K562 (cell line): ENCODE data around the gene ETV2. TPM values are rescaled to one million over a fixed set of nuclear protein-coding genes. Genes with fewer than 3 reads are reported as not detected.

Source experiments
- CBFA2T2 ChIP-seq: fragments of 450-650 bp; conservative IDR thresholded peaks from 2 replicates; pipeline ENCODE4 v1.6.1; 2017; ENCODE audit warnings: mild to moderate bottlenecking
- CREB1 ChIP-seq, 2 experiments: sonication (generic) in 1 of 2; formaldehyde crosslinking in 1 of 2; IDR thresholded peaks; 2 replicates each; pipeline versions ENCODE4 v1.6.1 to v1.8.0; 2012 to 2022; ENCODE audit warnings: inconsistent platforms in 1 of 2, mild to moderate bottlenecking in 1 of 2, missing genetic modification reagents in 1 of 2, moderate library complexity in 1 of 2
- CREB3L1 ChIP-seq: fragments of 450-650 bp; IDR thresholded peaks from 2 replicates; pipeline ENCODE4 v1.6.1; 2014; ENCODE audit warnings: low read depth, mild to moderate bottlenecking, moderate library complexity, borderline replicate concordance
- DMBX1 ChIP-seq: fragments of 250-450 bp; sonication (Bioruptor Pico); IDR thresholded peaks from 2 replicates; pipeline ENCODE4 v1.8.0; 2022; ENCODE audit warnings: inconsistent platforms, mild to moderate bottlenecking, moderate library complexity, borderline replicate concordance
- ETV1 ChIP-seq: fragments of 450-650 bp; conservative IDR thresholded peaks from 2 replicates; pipeline ENCODE4 v1.6.1; 2016; ENCODE audit warnings: missing genetic modification characterization, control low read depth, low read depth, missing compliant biosample characterization
- FOXK2 ChIP-seq, 2 experiments: fragments of 450-650 bp; IDR thresholded peaks in 1 of 2; conservative IDR thresholded peaks in 1 of 2; 2 replicates each; pipeline ENCODE4 v1.6.1; 2016; ENCODE audit warnings: low read depth in 2 of 2, mild to moderate bottlenecking in 1 of 2
- GTF3C2 ChIP-seq: IDR thresholded peaks from 3 replicates; pipeline ENCODE4 v1.6.1; 2011; ENCODE audit warnings: borderline replicate concordance, mild to moderate bottlenecking, moderate library complexity; ENCODE audit not compliant: insufficient read length; ENCODE audit errors: extremely low read depth
- MCM5 ChIP-seq: fragments of 450-650 bp; IDR thresholded peaks from 2 replicates; pipeline ENCODE4 v1.6.1; 2016; ENCODE audit warnings: low read depth
- NBN ChIP-seq: fragments of 450-650 bp; IDR thresholded peaks from 2 replicates; pipeline ENCODE4 v1.6.1; 2016; ENCODE audit warnings: low read depth, mild to moderate bottlenecking
- NCOR1 ChIP-seq: fragments of 450-650 bp; IDR thresholded peaks from 2 replicates; pipeline ENCODE4 v1.6.1; 2016; ENCODE audit warnings: mild to moderate bottlenecking, moderate library complexity
- NR3C1 ChIP-seq: sonication (generic); formaldehyde crosslinking; IDR thresholded peaks from 2 replicates; pipeline ENCODE4 v1.8.1; 2022; ENCODE audit warnings: missing genetic modification reagents
- PHF20 ChIP-seq: fragments of 450-650 bp; IDR thresholded peaks from 2 replicates; pipeline ENCODE4 v1.6.1; 2018; ENCODE audit not compliant: partially characterized antibody
- RBM14 ChIP-seq: fragments of 200-400 bp; formaldehyde crosslinking; IDR thresholded peaks from 2 replicates; pipeline ENCODE4 v1.6.1; 2018; ENCODE audit warnings: low read depth, mild to moderate bottlenecking, low read length, moderate library complexity, borderline replicate concordance; ENCODE audit not compliant: insufficient read depth
- SMAD4 ChIP-seq: fragments of 250-450 bp; sonication (Bioruptor Pico); conservative IDR thresholded peaks from 2 replicates; pipeline ENCODE4 v1.8.0; 2021; ENCODE audit warnings: inconsistent platforms, mild to moderate bottlenecking, moderate library complexity
- SP2 ChIP-seq: IDR thresholded peaks from 2 replicates; pipeline ENCODE4 v1.6.1; 2011; ENCODE audit warnings: mild to moderate bottlenecking, low read depth, low read length, moderate library complexity; ENCODE audit not compliant: poor library complexity, severe bottlenecking; ENCODE audit errors: extremely low read depth
- TRIM28 ChIP-seq: fragments of 450-650 bp; IDR thresholded peaks from 2 replicates; pipeline ENCODE4 v1.6.1; 2017
- ZBTB34 ChIP-seq: fragments of 250-450 bp; sonication (Bioruptor Pico); IDR thresholded peaks from 2 replicates; pipeline ENCODE4 v1.8.0; 2021; ENCODE audit warnings: mild to moderate bottlenecking, moderate library complexity
- ZNF644 ChIP-seq: fragments of 200-800 bp; sonication (Bioruptor generic); IDR thresholded peaks from 2 replicates; pipeline ENCODE4 v1.6.1; 2016; ENCODE audit warnings: low read depth, missing genetic modification characterization, missing compliant biosample characterization
- ZNF740 ChIP-seq, 3 experiments: fragments of 200-800 bp in 1 of 3; sonication (Bioruptor generic) in 1 of 3; sonication (generic) in 1 of 3; formaldehyde crosslinking in 1 of 3; IDR thresholded peaks; 2 replicates each; pipeline versions ENCODE4 v1.6.1 to v1.8.0; 2016 to 2022; ENCODE audit warnings: mild to moderate bottlenecking in 2 of 3, missing compliant biosample characterization in 2 of 3, missing genetic modification characterization in 2 of 3, missing genetic modification reagents in 1 of 3
- polyA plus RNA-seq, 8 experiments: library from polyadenylated mRNA; depleted of rRNA in 4 of 8; stranded (reverse) in 5 of 8; unstranded in 3 of 8; fragments of >200 nt; fragmentation: Nextera tagmentation in 2 of 8; fragmentation: Illumina TruSeq in 1 of 8; extraction: Ambion mirVana in 2 of 8; extraction: Trizol in 1 of 8; gene quantifications; 2 replicates each; pipeline versions ENCODE4 v1.2.1 to v1.2.3, GENCODE V29; 2011 to 2014; ENCODE audit warnings: inconsistent platforms in 1 of 8, missing spikeins in 1 of 8
- total RNA-seq, 7 experiments: library from RNA; depleted of rRNA in 6 of 7; stranded (reverse); fragments of >200 nt in 6 of 7; fragmentation: Illumina TruSeq in 2 of 7; extraction: Trizol in 2 of 7; gene quantifications; 2 replicates each; pipeline versions ENCODE4 v1.2.1 to v1.2.3, GENCODE V29; 2011 to 2021; ENCODE audit warnings: low replicate concordance in 1 of 7
- TF ChIP-seq, protein P1 (sequence below): fragments of 450-650 bp; IDR thresholded peaks from 2 replicates; pipeline ENCODE4 v1.6.1; 2016

Gene ETV2
- total and polyA plus RNA-seq, 9 of the 15 experiments (the other 6 are each of a cell fraction or from before 2014, with no cell fraction given), result 0.11 to 3.7 (median 0.55) TPM

DNA sequence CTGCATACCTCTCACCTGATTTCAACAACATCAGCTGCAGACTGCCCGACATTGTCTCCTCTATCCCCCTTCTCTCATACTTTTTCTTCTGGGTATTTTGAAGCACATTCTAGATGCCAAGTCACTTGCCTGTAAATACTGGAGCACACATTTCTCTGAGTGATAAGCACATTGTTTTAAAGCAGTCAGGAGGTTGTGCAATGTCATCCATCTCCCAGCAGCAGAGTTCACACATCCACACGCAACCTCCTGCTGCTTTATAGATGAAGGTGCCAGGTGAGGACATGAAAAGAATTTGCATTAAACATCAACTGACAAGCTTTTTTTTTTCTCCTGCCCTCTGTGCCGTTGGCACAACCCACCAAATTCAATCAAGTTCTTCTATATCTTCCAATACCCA lies 30.3 kb downstream of the ETV2 start (continued):
- TF ChIP-seq, protein P1, sequence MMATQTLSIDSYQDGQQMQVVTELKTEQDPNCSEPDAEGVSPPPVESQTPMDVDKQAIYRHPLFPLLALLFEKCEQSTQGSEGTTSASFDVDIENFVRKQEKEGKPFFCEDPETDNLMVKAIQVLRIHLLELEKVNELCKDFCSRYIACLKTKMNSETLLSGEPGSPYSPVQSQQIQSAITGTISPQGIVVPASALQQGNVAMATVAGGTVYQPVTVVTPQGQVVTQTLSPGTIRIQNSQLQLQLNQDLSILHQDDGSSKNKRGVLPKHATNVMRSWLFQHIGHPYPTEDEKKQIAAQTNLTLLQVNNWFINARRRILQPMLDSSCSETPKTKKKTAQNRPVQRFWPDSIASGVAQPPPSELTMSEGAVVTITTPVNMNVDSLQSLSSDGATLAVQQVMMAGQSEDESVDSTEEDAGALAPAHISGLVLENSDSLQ, result peak; percentile 59
- TF ChIP-seq NCOR1, result peak; percentile 93
- TF ChIP-seq SP2, result no peak
- peak; percentile 46; the same call in 1 of the 2 replicates for TF ChIP-seq CREB3L1
- peak; percentile 56; the same call in 1 of the 2 replicates for TF ChIP-seq NBN
- no peak for TF ChIP-seq GTF3C2
- 0 out of 2 replicates have a peak, but pooled peaks have one; percentile 9 for TF ChIP-seq ETV1 (tag)
- peak; percentile 85 to 90 for TF ChIP-seq FOXK2 (conservative IDR thresholded peaks at IDR 0.05 in 1 of 2, IDR thresholded peaks at IDR 0.05 in 1 of 2; ENCODE audit: low read depth in 2 of 2)
- peak; percentile 95 for TF ChIP-seq CBFA2T2
- TF ChIP-seq MCM5, result no peak
- no peak for TF ChIP-seq RBM14
- TF ChIP-seq ZBTB34 (CRISPR knock-in tag), result no peak
- TF ChIP-seq CREB1 (IDR thresholded peaks at IDR 0.05), result peak; percentile 41; the same call in 1 of the 2 replicates
- no peak for TF ChIP-seq CREB1 (CRISPR knock-in tag; IDR thresholded peaks at IDR 0.05)
- no peak for TF ChIP-seq PHF20
- no peak for TF ChIP-seq ZNF740 (CRISPR knock-in tag; IDR thresholded peaks at IDR 0.05)
- no peak for TF ChIP-seq ZNF740 (tag; IDR thresholded peaks at IDR 0.05)
- TF ChIP-seq DMBX1 (CRISPR knock-in tag), result peak; percentile 48; the same call in 1 of the 2 replicates
- peak; percentile 28; the same call in 1 of the 2 replicates for TF ChIP-seq TRIM28
- TF ChIP-seq ZNF644 (tag), result 0 out of 2 replicates have a peak, but pooled peaks have one; percentile 45
- peak; percentile 41; the same call in 1 of the 2 replicates for TF ChIP-seq SMAD4
- no peak for TF ChIP-seq NR3C1 (CRISPR knock-in tag)
